Uterus (tissue), 2 donors: ENCODE measurements around the gene LDHAL6B.

Experiments used
- CTCF ChIP-seq, 4 experiments: fragments of 200-600 bp in 2 of 4; fragments of 450-650 bp in 2 of 4; sonication (generic) in 2 of 4; IDR thresholded peaks; one replicate each; pipeline ENCODE4 v1.5.1; 2016 to 2019; ENCODE audit warnings: antibody characterized with exemption in 4 of 4, mild to moderate bottlenecking in 2 of 4, moderate library complexity in 1 of 4
- POLR2A ChIP-seq, 2 donors: fragments of 450-650 bp; IDR thresholded peaks; one replicate each; pipeline ENCODE4 v1.6.1; 2016; ENCODE audit warnings: antibody characterized with exemption in 2 of 2, mild to moderate bottlenecking in 1 of 2, moderate library complexity in 1 of 2

GRCh38 chr15:59157840-59158700 lies 48.6 kb upstream of the LDHAL6B start:
- no peak for TF ChIP-seq CTCF (IDR thresholded peaks at IDR 0.05)
- TF ChIP-seq POLR2A (IDR thresholded peaks at IDR 0.05) = no peak
